ENCODE measurements around the gene OS9. TPM values are rescaled to one million over a fixed set of nuclear protein-coding genes. Genes with fewer than 3 reads are reported as not detected.
A peak's percentile ranks its signal among the peaks of the same experiment; 100 is the strongest.

OS9 gene
- total RNA-seq, 1 donor: 211 TPM

GRCh38 chr12:57758552-57759359, 64.8 kb downstream of the OS9 start:
- Histone ChIP-seq H3K4me1 (ENCODE audit: insufficient read depth, low read length) (no peaks in the 10 kb centered on the region), H3K9me3 (ENCODE audit: low read depth, low read length) (no peaks in the 10 kb centered on the region), H2AFZ (ENCODE audit: low read length) (no peak overlapping the region), H3K4me2 (ENCODE audit: insufficient read depth, low read length) (no peak overlapping the region), H3K27me3 (ENCODE audit: insufficient read depth, low read length) (peaks cover 47% of the 10 kb centered on the region), H3K27ac (ENCODE audit: low read depth, low read length) (no peak overlapping the region), H4K20me1 (ENCODE audit: insufficient read depth, low read length) (peaks cover 2% of the 10 kb centered on the region), H3K36me3 (ENCODE audit: insufficient read depth, low read length) (no peaks in the 10 kb centered on the region), H3K4me3 (ENCODE audit: insufficient read depth, low read length) (no peak overlapping the region), H3K79me2 (ENCODE audit: insufficient read depth, low read length) (no peaks in the 10 kb centered on the region)
- no peak for TF ChIP-seq CTCF (IDR thresholded peaks at IDR 0.05; ENCODE audit: extremely low read depth, low read depth, low read length)
- DNase-seq (ENCODE audit: insufficient read length, low spot score, missing footprints): no peak

GRCh38 chr12:57759360-57759980, 65.5 kb downstream of the OS9 start:
- H3K36me3 ChIP-seq (ENCODE audit: insufficient read depth, low read length): no peaks in the 10 kb centered on the region
- peaks cover 2% of the 10 kb centered on the region for H4K20me1 ChIP-seq (ENCODE audit: insufficient read depth, low read length)
- H3K4me1 ChIP-seq (ENCODE audit: insufficient read depth, low read length): no peaks in the 10 kb centered on the region
- no peak overlapping the region for H3K4me2 ChIP-seq (ENCODE audit: insufficient read depth, low read length)
- no peak overlapping the region for H2AFZ ChIP-seq (ENCODE audit: low read length)
- peaks cover 47% of the 10 kb centered on the region for H3K27me3 ChIP-seq (ENCODE audit: insufficient read depth, low read length)
- no peaks in the 10 kb centered on the region for H3K79me2 ChIP-seq (ENCODE audit: insufficient read depth, low read length)
- no peak overlapping the region for H3K4me3 ChIP-seq (ENCODE audit: insufficient read depth, low read length)
- no peaks in the 10 kb centered on the region for H3K9me3 ChIP-seq (ENCODE audit: low read depth, low read length)
- peak; percentile 41 for TF ChIP-seq CTCF (IDR thresholded peaks at IDR 0.05; ENCODE audit: extremely low read depth, low read depth, low read length)
- DNase-seq (ENCODE audit: insufficient read length, low spot score, missing footprints): peak; percentile 82
- H3K27ac ChIP-seq (ENCODE audit: low read depth, low read length): no peak overlapping the region

GRCh38 chr12:57760347-57760982, 66.5 kb downstream of the OS9 start:
- peaks cover 2% of the 10 kb centered on the region for H3K4me1 ChIP-seq (ENCODE audit: insufficient read depth, low read length)
- peak; percentile 78 for DNase-seq (ENCODE audit: insufficient read length, low spot score, missing footprints)
- H4K20me1 ChIP-seq (ENCODE audit: insufficient read depth, low read length): peaks cover 2% of the 10 kb centered on the region
- H3K27ac ChIP-seq (ENCODE audit: low read depth, low read length): no peak overlapping the region
- TF ChIP-seq CTCF (IDR thresholded peaks at IDR 0.05; ENCODE audit: extremely low read depth, low read depth, low read length): no peak
- H3K79me2 ChIP-seq (ENCODE audit: insufficient read depth, low read length): no peaks in the 10 kb centered on the region
- H3K9me3 ChIP-seq (ENCODE audit: low read depth, low read length): no peaks in the 10 kb centered on the region
- H2AFZ ChIP-seq (ENCODE audit: low read length): no peak overlapping the region
- no peak overlapping the region for H3K4me3 ChIP-seq (ENCODE audit: insufficient read depth, low read length)
- no peaks in the 10 kb centered on the region for H3K36me3 ChIP-seq (ENCODE audit: insufficient read depth, low read length)
- peaks cover 53% of the 10 kb centered on the region for H3K27me3 ChIP-seq (ENCODE audit: insufficient read depth, low read length)
- H3K4me2 ChIP-seq (ENCODE audit: insufficient read depth, low read length): no peak overlapping the region

Measured in osteoblast (primary cell).